Right lung (tissue), 5 donors: ENCODE results near the gene APBA2. TPM values are rescaled to one million over a fixed set of nuclear protein-coding genes. Genes with fewer than 3 reads are reported as not detected.
A peak's percentile ranks its signal among the peaks of the same experiment; 100 is the strongest.

Experiments used
- DNase-seq, 2 donors: peaks; one replicate each; pipeline ENCODE4 v3.0.0-alpha.2; 2013
- polyA plus RNA-seq, 5 donors: library from polyadenylated mRNA; unstranded; fragments of 120-200 nt; gene quantifications; one replicate each; pipeline versions ENCODE4 v1.2.1 to v1.2.3, GENCODE V29; 2013; ENCODE audit warnings: inconsistent platforms in 1 of 5, low replicate concordance in 1 of 5; ENCODE audit not compliant: insufficient read length in 5 of 5, insufficient read depth in 1 of 5

APBA2 gene
- polyA plus RNA-seq, 5 donors, result 8.5 to 14.6 (median 11.5) TPM

GRCh38 chr15:29057856-29058255 lies 172.1 kb downstream of the APBA2 start:
- no peak for DNase-seq

- no peak for DNase-seq
Observed at GRCh38 chr15:29058903-29059539, 173.2 kb downstream of the APBA2 start.

- no peak for DNase-seq
Observed at GRCh38 chr15:29059871-29060640, 174.3 kb downstream of the APBA2 start.

GRCh38 chr15:29061746-29062145 lies 176.0 kb downstream of the APBA2 start:
- no peak for DNase-seq

GRCh38 chr15:29062179-29062591 lies 176.4 kb downstream of the APBA2 start:
- DNase-seq, result no peak

- DNase-seq, result no peak
Observed at GRCh38 chr15:29062626-29063025, 176.9 kb downstream of the APBA2 start.

- DNase-seq, result no peak
Observed at GRCh38 chr15:29063646-29064045, 177.9 kb downstream of the APBA2 start.

DNA sequence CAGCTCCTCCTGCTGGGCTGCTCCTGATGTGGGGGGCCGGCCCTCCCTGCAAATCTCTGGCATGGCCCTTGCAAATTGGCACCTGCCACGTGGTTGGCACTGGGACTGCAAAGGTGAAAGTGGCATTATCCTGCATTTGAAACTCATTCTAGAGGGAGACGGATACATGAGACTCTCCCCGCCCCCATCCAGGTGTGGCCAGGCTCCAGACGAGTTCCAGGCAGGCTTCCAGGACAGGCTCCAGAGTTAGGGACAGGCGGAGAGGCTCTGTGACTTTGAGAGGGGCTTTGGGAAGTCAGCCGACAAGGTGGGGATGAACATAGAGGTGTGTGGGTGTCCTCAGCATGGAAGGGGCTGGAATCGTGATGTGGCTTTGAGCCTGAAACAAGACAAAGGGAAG lies 178.5 kb downstream of the APBA2 start:
- no peak for DNase-seq

DNA sequence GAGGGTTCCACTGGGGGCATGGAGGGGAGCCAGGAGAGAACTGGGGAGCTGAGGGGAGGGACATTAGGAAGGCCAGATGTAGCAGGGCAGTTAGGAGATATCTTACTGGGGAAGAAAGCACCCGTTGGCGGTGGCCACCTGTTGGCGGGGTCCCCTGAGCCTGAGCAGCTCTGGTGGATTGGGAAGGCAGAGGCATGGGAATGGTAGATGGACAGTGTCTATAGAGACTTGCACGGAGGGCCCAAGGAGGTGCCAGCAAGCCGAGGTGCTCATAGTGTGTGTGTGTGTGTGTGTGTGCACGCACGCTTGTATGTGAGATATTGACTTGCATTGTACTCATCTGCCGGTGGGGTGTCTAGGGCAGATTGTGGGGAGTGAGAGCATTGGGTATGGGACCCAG lies 179.0 kb downstream of the APBA2 start:
- DNase-seq, result no peak

DNA sequence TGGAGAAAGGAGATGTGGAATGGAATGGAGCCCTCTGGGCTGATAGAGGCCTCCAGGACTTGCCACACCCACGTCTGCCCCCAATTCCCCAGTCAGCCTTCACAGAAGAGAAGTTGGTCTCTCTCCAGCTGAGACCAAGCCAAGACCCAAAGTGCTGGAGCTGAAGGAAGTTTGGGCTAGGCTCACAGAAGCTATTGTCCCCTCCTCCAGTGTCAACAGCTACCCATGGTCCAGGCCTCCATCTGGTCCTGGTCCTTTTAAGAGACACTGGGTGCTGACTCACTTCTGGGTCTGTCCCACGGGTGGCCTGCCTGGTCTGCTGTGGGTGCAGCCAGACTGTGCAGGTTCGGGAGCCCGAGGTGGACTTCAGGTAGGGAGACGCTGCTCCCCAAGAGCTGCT lies 179.8 kb downstream of the APBA2 start:
- DNase-seq, result no peak

GRCh38 chr15:29066310-29066709 lies 180.5 kb downstream of the APBA2 start:
- no peak for DNase-seq

- no peak for DNase-seq
Observed at GRCh38 chr15:29066838-29067237, 181.1 kb downstream of the APBA2 start.

DNA sequence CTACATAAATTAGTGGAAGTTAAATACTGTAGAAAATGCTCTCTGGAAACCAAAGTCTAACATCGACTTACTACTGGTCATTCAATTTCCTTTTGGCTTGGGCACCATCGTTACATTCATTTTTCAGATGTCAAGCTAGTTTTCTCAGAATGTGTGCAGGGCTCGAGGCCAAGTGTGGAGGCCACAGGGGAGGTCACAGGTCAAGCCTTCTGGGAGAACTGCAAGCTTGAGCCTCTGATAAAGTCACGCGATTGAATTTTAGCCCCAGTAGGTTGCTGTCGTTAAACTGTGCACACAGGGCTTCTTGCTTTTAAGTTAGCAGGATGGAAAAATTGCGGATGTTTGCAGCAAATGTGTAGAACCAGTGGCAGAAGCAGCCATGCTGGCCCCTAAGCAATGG lies 182.2 kb downstream of the APBA2 start:
- no peak for DNase-seq

GRCh38 chr15:29070471-29071231 lies 184.9 kb downstream of the APBA2 start:
- DNase-seq, result no peak

GRCh38 chr15:29071232-29071881 lies 185.6 kb downstream of the APBA2 start:
- no peak for DNase-seq

DNA sequence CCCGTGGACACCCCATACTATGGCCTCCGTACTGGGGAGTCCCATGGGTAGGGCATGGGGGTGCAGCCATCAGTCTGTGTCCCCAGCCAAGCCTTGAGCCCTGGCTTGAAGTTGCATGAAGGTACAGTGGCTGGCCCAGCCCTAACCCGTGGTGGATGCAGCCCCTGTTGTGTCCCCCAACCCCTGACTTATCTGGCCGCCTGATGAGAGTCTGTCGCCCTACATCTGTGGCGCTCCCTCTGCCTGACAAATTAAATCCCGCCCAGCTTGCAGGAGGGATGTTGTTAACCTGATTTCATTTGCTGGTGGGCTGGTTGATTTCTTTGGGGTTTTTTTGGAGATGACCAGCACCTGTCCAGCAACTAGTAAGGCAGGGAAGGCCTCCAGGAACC lies 186.1 kb downstream of the APBA2 start:
- DNase-seq, result no peak

- DNase-seq, result no peak
Observed at GRCh38 chr15:29072444-29072843, 186.7 kb downstream of the APBA2 start.

DNA sequence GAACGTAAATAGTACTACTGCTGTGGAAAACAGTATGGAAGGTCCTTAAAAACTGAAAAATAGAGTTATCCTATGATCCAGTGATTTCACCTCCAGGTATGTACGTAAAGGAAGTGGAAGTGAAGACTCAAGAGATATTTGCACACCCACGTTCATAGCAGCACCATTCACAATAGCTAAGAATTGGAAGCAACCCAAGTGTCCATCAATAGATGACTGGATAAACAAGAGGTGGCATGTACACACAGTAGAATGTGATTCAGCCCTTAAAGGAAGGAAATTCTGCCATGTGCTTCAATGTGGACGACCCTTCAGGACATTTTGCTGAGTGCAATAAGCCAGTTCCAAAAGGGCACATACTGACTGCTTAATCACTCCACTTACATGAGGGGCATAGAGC lies 188.3 kb downstream of the APBA2 start:
- no peak for DNase-seq

- peak; percentile 66 to 72 for DNase-seq
Observed at GRCh38 chr15:29078541-29078940, 192.8 kb downstream of the APBA2 start.

- DNase-seq, result no peak
Observed at GRCh38 chr15:29079479-29079878, 193.7 kb downstream of the APBA2 start.

GRCh38 chr15:29081781-29082180 lies 196.0 kb downstream of the APBA2 start:
- no peak for DNase-seq

DNA sequence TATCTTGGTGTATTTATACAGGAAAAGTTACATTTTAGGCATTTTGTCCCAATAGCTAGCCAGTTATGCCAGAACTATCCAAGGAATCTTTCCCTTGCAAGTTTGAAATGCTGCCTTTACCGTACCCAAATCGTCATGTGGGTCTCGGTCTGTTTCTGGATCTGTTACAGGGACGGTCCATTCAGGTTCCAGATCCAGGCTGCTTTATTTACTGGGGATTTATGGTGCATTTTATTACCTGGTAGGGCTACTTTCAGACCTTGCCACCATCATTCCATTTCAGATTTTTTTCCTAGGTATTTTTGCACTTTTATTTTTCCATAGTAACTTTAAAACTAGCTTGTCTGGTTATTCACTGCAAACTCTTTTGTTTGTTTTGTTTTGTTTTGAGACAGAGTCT lies 197.4 kb downstream of the APBA2 start:
- no peak for DNase-seq
